Heart left ventricle (tissue), 13 donors: ENCODE measurements around the gene FOLR2.

Experiments used
- CTCF ChIP-seq, 12 donors: fragments of 200-600 bp; sonication (generic) in 4 of 12; IDR thresholded peaks; one replicate each; pipeline versions ENCODE4 v1.5.0 to v1.8.0; 2018 to 2022; ENCODE audit warnings: antibody characterized with exemption in 12 of 12, mild to moderate bottlenecking in 5 of 12
- POLR2A ChIP-seq, 2 donors: fragments of 450-650 bp; IDR thresholded peaks; one replicate each; pipeline ENCODE4 v1.6.1; 2017; ENCODE audit warnings: antibody characterized with exemption in 2 of 2, mild to moderate bottlenecking in 2 of 2, moderate library complexity in 2 of 2
- donor health status: ischemic (EF 13 %, LVEDD 7.1; RV severe dilation, severe dysfunction).
- donor health status: DM: no; HTN: yes; CAD: no.
- donor health status: DM: no; HTN: no; CAD: no.
- donor health status: ischemic (EF 25% LVEDD 6.9; RV normal size, moderate dysfunction).
- donor health status: ischemic (EF 25% LVEDD 5.7; RV mildly dilated, moderate dysfunction).
- donor health status: ischemic (EF 35%, LVEDD 5.7; RV mildly dilated, moderate dysfunction).
- donor health status: nonischemic (EF 11% LVEDD 7.7; RV severe dilation, severe dysfunction).
- donor health status: DM: yes; HTN: yes; CAD: no.
- donor health status: PGD.
- donor health status: ischemic (EF 29% LVEDD 5.4; RV normal size, mild dysfunction).
- donor health status: nonischemic (EF 23%, LVEDD 6.1; RV moderate dilation, normal function).

DNA sequence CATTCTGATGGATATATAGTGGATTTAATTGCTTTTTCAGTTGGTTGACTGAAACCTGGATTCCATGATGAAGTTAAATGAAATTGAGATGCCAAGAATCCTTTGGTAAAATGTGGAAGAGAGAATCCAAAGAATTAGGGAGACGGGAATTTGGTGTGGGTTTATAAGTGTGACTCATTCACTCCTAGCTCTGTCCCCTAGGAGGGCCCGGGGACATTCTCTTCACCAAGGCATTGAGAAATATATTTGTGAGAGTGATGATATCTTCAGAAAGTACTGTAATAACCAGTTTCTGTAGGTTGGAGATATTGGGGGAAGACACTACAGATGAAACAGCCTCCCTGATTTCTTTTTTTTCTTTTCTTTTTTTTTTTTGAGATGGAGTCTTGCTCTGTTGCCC lies 41.0 kb downstream of the FOLR2 start:
- TF ChIP-seq CTCF (IDR thresholded peaks at IDR 0.05) (no peak), POLR2A (IDR thresholded peaks at IDR 0.05) (no peak)
